ENCODE results near the gene LILRB2. TPM values are rescaled to one million over a fixed set of nuclear protein-coding genes. Genes with fewer than 3 reads are reported as not detected.

LILRB2 gene
- total RNA-seq, 1 experiment from 2014 or later, result not detected

GRCh38 chr19:54317108-54317964 is 36.4 kb upstream of the LILRB2 start:
- Histone ChIP-seq H3K27ac (ENCODE audit: low read depth, low read length, poor library complexity, severe bottlenecking) (no peak overlapping the region), H3K4me3 (ENCODE audit: low read depth, low read length, poor library complexity, severe bottlenecking) (no peak overlapping the region), H3K27me3 (replicated peaks; ENCODE audit: insufficient read depth, low read depth, low read length, poor library complexity) (peaks cover 70% of the 10 kb centered on the region), H3K4me1 (ENCODE audit: insufficient read depth, low read length, poor library complexity, severe bottlenecking) (no peaks in the 10 kb centered on the region), H3K9me3 (ENCODE audit: low read depth, low read length, poor library complexity, severe bottlenecking) (no peaks in the 10 kb centered on the region), H3K36me3 (ENCODE audit: insufficient read depth, low read length, poor library complexity, severe bottlenecking) (no peaks in the 10 kb centered on the region)
- intact Hi-C loops (cut with micrococcal nuclease; ENCODE audit: unreplicated experiment), result no loop called here
- no peak for TF ChIP-seq EZH2 (IDR thresholded peaks at IDR 0.05; ENCODE audit: borderline replicate concordance, low read depth, low read length, poor library complexity, severe bottlenecking)
- TF ChIP-seq, protein P1, sequence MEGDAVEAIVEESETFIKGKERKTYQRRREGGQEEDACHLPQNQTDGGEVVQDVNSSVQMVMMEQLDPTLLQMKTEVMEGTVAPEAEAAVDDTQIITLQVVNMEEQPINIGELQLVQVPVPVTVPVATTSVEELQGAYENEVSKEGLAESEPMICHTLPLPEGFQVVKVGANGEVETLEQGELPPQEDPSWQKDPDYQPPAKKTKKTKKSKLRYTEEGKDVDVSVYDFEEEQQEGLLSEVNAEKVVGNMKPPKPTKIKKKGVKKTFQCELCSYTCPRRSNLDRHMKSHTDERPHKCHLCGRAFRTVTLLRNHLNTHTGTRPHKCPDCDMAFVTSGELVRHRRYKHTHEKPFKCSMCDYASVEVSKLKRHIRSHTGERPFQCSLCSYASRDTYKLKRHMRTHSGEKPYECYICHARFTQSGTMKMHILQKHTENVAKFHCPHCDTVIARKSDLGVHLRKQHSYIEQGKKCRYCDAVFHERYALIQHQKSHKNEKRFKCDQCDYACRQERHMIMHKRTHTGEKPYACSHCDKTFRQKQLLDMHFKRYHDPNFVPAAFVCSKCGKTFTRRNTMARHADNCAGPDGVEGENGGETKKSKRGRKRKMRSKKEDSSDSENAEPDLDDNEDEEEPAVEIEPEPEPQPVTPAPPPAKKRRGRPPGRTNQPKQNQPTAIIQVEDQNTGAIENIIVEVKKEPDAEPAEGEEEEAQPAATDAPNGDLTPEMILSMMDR (conservative IDR thresholded peaks at IDR 0.05; ENCODE audit: low read depth, low read length), result no peak
- CTCF ChIA-PET, result interaction anchor here (1.1 kb wide), 1 partner anchor 8 kb away, joined by 9 read pairs; no protein-coding TSS in a partner anchor
- no TSS peak for BruUV-seq (replicated peaks)
- POLR2A ChIA-PET (ENCODE audit: low non-redundant PET), result no interaction called here
- no peak for DNase-seq (ENCODE audit: low spot score)

DNA sequence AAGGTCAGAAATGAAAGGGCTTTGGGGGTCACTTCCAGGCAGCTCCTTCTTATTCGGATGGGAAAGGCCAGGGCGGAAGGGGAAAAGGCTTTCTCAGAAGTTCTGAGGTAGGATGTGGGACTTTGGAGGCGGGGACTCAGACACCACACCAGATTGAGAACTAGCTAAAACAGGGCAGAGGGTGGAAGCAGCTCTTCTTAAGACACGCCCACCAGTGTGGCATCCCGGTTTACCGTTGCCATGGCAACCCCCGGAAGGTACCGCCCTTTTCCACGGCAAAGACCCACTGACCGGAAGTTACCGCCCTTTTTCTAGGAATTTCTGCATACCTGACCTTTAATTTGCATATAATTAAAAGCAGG is 35.8 kb upstream of the LILRB2 start:
- TF ChIP-seq EZH2 (IDR thresholded peaks at IDR 0.05; ENCODE audit: borderline replicate concordance, low read depth, low read length, poor library complexity, severe bottlenecking), result no peak
- TF ChIP-seq, protein P1 (conservative IDR thresholded peaks at IDR 0.05; ENCODE audit: low read depth, low read length), result no peak
- H3K4me3 ChIP-seq (ENCODE audit: low read depth, low read length, poor library complexity, severe bottlenecking), result no peak overlapping the region
- peak; percentile 37 for DNase-seq (ENCODE audit: low spot score)
- H3K4me1 ChIP-seq (ENCODE audit: insufficient read depth, low read length, poor library complexity, severe bottlenecking), result no peaks in the 10 kb centered on the region
- no peak overlapping the region for H3K27ac ChIP-seq (ENCODE audit: low read depth, low read length, poor library complexity, severe bottlenecking)
- peaks cover 70% of the 10 kb centered on the region for H3K27me3 ChIP-seq (replicated peaks; ENCODE audit: insufficient read depth, low read depth, low read length, poor library complexity)
- ChIA-PET POLR2A (ENCODE audit: low non-redundant PET) (no interaction called here), CTCF (interaction anchor here (1.1 kb wide), 1 partner anchor 9 kb away, joined by 9 read pairs; no protein-coding TSS in a partner anchor)
- no peaks in the 10 kb centered on the region for H3K36me3 ChIP-seq (ENCODE audit: insufficient read depth, low read length, poor library complexity, severe bottlenecking)
- no TSS peak for BruUV-seq (replicated peaks)
- intact Hi-C loops (cut with micrococcal nuclease; ENCODE audit: unreplicated experiment), result no loop called here
- H3K9me3 ChIP-seq (ENCODE audit: low read depth, low read length, poor library complexity, severe bottlenecking), result no peaks in the 10 kb centered on the region

- H3K4me3 ChIP-seq (ENCODE audit: low read depth, low read length, poor library complexity, severe bottlenecking), result no peak overlapping the region
- BruUV-seq (replicated peaks), result no TSS peak
- H3K27ac ChIP-seq (ENCODE audit: low read depth, low read length, poor library complexity, severe bottlenecking), result no peak overlapping the region
- TF ChIP-seq, protein P1 (conservative IDR thresholded peaks at IDR 0.05; ENCODE audit: low read depth, low read length), result no peak
- no peak for TF ChIP-seq EZH2 (IDR thresholded peaks at IDR 0.05; ENCODE audit: borderline replicate concordance, low read depth, low read length, poor library complexity, severe bottlenecking)
- peaks cover 68% of the 10 kb centered on the region for H3K27me3 ChIP-seq (replicated peaks; ENCODE audit: insufficient read depth, low read depth, low read length, poor library complexity)
- ChIA-PET CTCF (no interaction called here), POLR2A (ENCODE audit: low non-redundant PET) (no interaction called here)
- DNase-seq (ENCODE audit: low spot score), result no peak
- H3K4me1 ChIP-seq (ENCODE audit: insufficient read depth, low read length, poor library complexity, severe bottlenecking), result no peaks in the 10 kb centered on the region
- H3K36me3 ChIP-seq (ENCODE audit: insufficient read depth, low read length, poor library complexity, severe bottlenecking), result no peaks in the 10 kb centered on the region
- no peaks in the 10 kb centered on the region for H3K9me3 ChIP-seq (ENCODE audit: low read depth, low read length, poor library complexity, severe bottlenecking)
- intact Hi-C loops (cut with micrococcal nuclease; ENCODE audit: unreplicated experiment), result no loop called here
These were observed 35.0 kb upstream of the LILRB2 start for GRCh38 chr19:54315956-54316355.
